ENCODE results near the gene KCNJ10. TPM values are rescaled to one million over a fixed set of nuclear protein-coding genes. Genes with fewer than 3 reads are reported as not detected.

KCNJ10 gene
- polyA plus RNA-seq, 1 donor = 22.2 TPM

GRCh38 chr1:159965263-159965662 is 104.7 kb downstream of the KCNJ10 start:
- DNase-seq = no peak

- no peak for DNase-seq
Measured at GRCh38 chr1:159964144-159964543, 105.8 kb downstream of the KCNJ10 start.

GRCh38 chr1:159962176-159962575 is 107.8 kb downstream of the KCNJ10 start:
- DNase-seq = no peak

GRCh38 chr1:159961636-159962035 is 108.3 kb downstream of the KCNJ10 start:
- DNase-seq = no peak

- no peak for DNase-seq
Measured at GRCh38 chr1:159960721-159961381, 109.1 kb downstream of the KCNJ10 start.

DNA sequence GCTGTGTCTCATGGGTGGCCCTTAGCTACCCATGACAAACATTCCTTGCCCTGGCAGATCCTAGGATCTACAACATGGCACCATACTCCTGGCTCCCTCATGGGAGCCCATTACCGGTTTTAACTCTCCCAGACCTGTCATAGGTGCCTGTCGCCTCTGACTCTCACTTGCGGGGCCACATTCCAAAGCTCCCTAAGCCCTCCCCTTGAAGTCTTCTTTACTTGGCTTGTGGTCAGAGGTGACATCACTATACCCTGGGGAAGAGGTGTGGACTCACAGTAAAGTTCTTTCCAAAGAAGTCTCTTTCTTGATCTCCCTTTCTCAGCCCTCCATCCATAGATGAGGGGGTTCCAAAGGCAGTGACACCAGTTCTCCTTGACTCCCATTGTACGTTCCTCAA is 110.5 kb downstream of the KCNJ10 start:
- no peak for DNase-seq

- no peak for DNase-seq
Measured at GRCh38 chr1:159958719-159959380, 111.1 kb downstream of the KCNJ10 start.

DNA sequence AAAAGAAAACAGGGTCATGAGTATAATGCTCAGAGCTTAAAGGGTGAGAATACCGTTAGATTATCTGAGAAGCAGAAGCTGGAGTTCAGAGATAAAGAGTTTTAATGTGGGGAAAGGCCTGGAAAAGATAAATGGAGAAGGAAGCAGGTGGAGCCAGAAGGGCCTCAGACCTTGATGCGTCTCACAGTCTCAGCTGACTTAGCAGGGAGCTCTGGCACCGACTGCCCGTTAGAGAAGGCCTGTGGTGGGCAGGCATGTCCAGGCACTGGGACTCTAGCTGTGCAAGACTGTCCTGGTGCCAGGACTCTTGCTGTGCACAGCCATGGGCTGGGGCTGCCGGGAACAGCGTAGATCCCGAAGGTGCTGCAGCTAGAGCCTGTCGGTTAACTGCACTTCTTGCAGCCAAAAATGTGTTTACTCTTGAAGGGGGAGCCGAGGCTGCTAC is 112.1 kb downstream of the KCNJ10 start:
- no peak for DNase-seq

GRCh38 chr1:159955456-159955855 is 114.5 kb downstream of the KCNJ10 start:
- no peak for DNase-seq

GRCh38 chr1:159953536-159954515 is 116.1 kb downstream of the KCNJ10 start, which contains the start of gene SLAMF9:
Gene SLAMF9 (minus strand): TSS chr1:159954237. CDS start chr1:159954137, 100 bp downstream.
- no peak for DNase-seq

DNA sequence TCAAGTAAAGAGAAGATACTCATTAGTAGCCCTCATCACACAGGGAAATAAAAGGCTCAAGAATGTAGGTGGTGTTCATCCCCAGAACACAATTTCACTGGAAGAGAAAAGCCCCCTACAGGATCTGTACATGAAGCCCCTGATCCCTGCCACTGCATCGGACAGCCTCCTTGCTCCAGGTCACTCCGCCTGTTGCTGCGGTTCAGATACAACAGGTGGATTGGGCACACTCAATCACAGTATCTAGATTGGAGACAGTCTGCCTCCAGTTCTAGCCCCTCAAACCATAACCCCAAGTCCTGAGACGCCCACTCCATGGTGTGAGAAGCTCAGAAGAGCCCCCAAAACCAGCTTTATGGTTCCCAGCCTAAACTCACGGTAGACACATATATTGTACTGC is 117.0 kb downstream of the KCNJ10 start:
- no peak for DNase-seq

- no peak for DNase-seq
Measured at GRCh38 chr1:159951551-159951950, 118.4 kb downstream of the KCNJ10 start.

GRCh38 chr1:159951016-159951415 is 118.9 kb downstream of the KCNJ10 start:
- DNase-seq = no peak

DNA sequence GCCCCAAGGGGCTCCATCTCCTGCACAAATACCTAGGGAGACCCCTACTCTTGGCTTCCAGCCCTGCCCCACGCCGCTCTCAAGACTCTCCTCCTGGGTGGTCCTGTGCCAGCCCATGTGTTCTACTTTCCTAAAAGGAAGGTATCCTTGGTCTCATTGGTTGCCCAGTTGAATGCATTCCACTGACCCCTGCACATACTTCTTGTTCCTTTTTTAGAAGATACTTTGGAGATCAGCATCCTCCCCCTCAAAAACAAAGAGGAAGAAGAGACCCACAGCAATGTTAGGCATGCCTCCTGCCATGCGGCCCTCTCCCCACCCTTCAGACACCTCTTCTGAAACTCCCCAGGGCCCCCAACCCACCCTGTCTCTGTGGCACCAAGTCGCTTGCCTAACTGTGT is 120.0 kb downstream of the KCNJ10 start:
- no peak for DNase-seq

GRCh38 chr1:159949123-159949522 is 120.8 kb downstream of the KCNJ10 start:
- DNase-seq = no peak

Other genes with a start within 250 kb of the KCNJ10 start
- gene SLAMF8, start 243.3 kb downstream of the KCNJ10 start, polyA plus RNA-seq (ENCODE audit: insufficient read length) = 0.80 TPM
- gene VSIG8, start 207.5 kb downstream of the KCNJ10 start, polyA plus RNA-seq (ENCODE audit: insufficient read length) = 0.17 TPM
- 3.8 TPM for gene CFAP45, start 170.0 kb downstream of the KCNJ10 start, polyA plus RNA-seq (ENCODE audit: insufficient read length)
- gene TAGLN2, start 144.7 kb downstream of the KCNJ10 start, polyA plus RNA-seq (ENCODE audit: insufficient read length) = 94.6 TPM
- gene IGSF9, start 124.5 kb downstream of the KCNJ10 start, polyA plus RNA-seq (ENCODE audit: insufficient read length) = 15.6 TPM
- gene SLAMF9, start 115.9 kb downstream of the KCNJ10 start, polyA plus RNA-seq (ENCODE audit: insufficient read length) = not detected
- gene PIGM, start 38.2 kb downstream of the KCNJ10 start, polyA plus RNA-seq (ENCODE audit: insufficient read length) = 15.6 TPM
- gene KCNJ9, start 11.4 kb upstream of the KCNJ10 start, polyA plus RNA-seq (ENCODE audit: insufficient read length) = 0.12 TPM
- 23.2 TPM for gene IGSF8, start 28.5 kb upstream of the KCNJ10 start, polyA plus RNA-seq (ENCODE audit: insufficient read length)
- 5.8 TPM for gene ATP1A2, start 45.6 kb upstream of the KCNJ10 start, polyA plus RNA-seq (ENCODE audit: insufficient read length)
- gene ATP1A4, start 81.4 kb upstream of the KCNJ10 start, polyA plus RNA-seq (ENCODE audit: insufficient read length) = 0.15 TPM
- gene CASQ1, start 120.4 kb upstream of the KCNJ10 start, polyA plus RNA-seq (ENCODE audit: insufficient read length) = 0.43 TPM
- gene PEA15, start 135.2 kb upstream of the KCNJ10 start, polyA plus RNA-seq (ENCODE audit: insufficient read length) = 98.5 TPM
- 285 TPM for gene DCAF8, start 192.4 kb upstream of the KCNJ10 start, polyA plus RNA-seq (ENCODE audit: insufficient read length)
- gene PEX19, start 215.0 kb upstream of the KCNJ10 start, polyA plus RNA-seq (ENCODE audit: insufficient read length) = 87.4 TPM